AG10803 (cell line): ENCODE data around the gene MAP7D1.
A peak's percentile ranks its signal among the peaks of the same experiment; 100 is the strongest.
"Not testable (repeated sequence)": the region's sequence is repeated elsewhere in the genome, so short reads cannot be mapped to it uniquely, and the experiment has no call there.

Experiments
- DNase-seq: peaks from one replicate; pipeline ENCODE4 v3.0.0; 2010; ENCODE audit warnings: low read depth
- H3K4me3 ChIP-seq: 2 replicates; pipeline ENCODE4 v1.5.1; 2011; ENCODE audit warnings: mild to moderate bottlenecking, low read length, control low read depth
- CTCF ChIP-seq: conservative IDR thresholded peaks from 2 replicates; pipeline ENCODE4 v1.5.1; 2011; ENCODE audit warnings: mild to moderate bottlenecking, low read length, control low read depth, inconsistent platforms

The MAP7D1 gene

GRCh38 chr1:36225283-36225899 lies 69.4 kb downstream of the MAP7D1 start:
- peak overlapping the region; percentile 78 for H3K4me3 ChIP-seq
- TF ChIP-seq CTCF = no peak
- DNase-seq = no peak

GRCh38 chr1:36230279-36230678 lies 74.3 kb downstream of the MAP7D1 start:
- not testable (repeated sequence) for DNase-seq

More at GRCh38 chr1:36230279-36230678, 74.3 kb downstream of the MAP7D1 start:
- H3K4me3 ChIP-seq = not testable (repeated sequence)
